ENCODE data around the gene CSNK1G2. TPM values are rescaled to one million over a fixed set of nuclear protein-coding genes. Genes with fewer than 3 reads are reported as not detected.

The CSNK1G2 gene
- total and polyA plus RNA-seq, 2 experiments from 2014 or later, result 39.6 to 147 TPM

- TF ChIP-seq, protein P1, sequence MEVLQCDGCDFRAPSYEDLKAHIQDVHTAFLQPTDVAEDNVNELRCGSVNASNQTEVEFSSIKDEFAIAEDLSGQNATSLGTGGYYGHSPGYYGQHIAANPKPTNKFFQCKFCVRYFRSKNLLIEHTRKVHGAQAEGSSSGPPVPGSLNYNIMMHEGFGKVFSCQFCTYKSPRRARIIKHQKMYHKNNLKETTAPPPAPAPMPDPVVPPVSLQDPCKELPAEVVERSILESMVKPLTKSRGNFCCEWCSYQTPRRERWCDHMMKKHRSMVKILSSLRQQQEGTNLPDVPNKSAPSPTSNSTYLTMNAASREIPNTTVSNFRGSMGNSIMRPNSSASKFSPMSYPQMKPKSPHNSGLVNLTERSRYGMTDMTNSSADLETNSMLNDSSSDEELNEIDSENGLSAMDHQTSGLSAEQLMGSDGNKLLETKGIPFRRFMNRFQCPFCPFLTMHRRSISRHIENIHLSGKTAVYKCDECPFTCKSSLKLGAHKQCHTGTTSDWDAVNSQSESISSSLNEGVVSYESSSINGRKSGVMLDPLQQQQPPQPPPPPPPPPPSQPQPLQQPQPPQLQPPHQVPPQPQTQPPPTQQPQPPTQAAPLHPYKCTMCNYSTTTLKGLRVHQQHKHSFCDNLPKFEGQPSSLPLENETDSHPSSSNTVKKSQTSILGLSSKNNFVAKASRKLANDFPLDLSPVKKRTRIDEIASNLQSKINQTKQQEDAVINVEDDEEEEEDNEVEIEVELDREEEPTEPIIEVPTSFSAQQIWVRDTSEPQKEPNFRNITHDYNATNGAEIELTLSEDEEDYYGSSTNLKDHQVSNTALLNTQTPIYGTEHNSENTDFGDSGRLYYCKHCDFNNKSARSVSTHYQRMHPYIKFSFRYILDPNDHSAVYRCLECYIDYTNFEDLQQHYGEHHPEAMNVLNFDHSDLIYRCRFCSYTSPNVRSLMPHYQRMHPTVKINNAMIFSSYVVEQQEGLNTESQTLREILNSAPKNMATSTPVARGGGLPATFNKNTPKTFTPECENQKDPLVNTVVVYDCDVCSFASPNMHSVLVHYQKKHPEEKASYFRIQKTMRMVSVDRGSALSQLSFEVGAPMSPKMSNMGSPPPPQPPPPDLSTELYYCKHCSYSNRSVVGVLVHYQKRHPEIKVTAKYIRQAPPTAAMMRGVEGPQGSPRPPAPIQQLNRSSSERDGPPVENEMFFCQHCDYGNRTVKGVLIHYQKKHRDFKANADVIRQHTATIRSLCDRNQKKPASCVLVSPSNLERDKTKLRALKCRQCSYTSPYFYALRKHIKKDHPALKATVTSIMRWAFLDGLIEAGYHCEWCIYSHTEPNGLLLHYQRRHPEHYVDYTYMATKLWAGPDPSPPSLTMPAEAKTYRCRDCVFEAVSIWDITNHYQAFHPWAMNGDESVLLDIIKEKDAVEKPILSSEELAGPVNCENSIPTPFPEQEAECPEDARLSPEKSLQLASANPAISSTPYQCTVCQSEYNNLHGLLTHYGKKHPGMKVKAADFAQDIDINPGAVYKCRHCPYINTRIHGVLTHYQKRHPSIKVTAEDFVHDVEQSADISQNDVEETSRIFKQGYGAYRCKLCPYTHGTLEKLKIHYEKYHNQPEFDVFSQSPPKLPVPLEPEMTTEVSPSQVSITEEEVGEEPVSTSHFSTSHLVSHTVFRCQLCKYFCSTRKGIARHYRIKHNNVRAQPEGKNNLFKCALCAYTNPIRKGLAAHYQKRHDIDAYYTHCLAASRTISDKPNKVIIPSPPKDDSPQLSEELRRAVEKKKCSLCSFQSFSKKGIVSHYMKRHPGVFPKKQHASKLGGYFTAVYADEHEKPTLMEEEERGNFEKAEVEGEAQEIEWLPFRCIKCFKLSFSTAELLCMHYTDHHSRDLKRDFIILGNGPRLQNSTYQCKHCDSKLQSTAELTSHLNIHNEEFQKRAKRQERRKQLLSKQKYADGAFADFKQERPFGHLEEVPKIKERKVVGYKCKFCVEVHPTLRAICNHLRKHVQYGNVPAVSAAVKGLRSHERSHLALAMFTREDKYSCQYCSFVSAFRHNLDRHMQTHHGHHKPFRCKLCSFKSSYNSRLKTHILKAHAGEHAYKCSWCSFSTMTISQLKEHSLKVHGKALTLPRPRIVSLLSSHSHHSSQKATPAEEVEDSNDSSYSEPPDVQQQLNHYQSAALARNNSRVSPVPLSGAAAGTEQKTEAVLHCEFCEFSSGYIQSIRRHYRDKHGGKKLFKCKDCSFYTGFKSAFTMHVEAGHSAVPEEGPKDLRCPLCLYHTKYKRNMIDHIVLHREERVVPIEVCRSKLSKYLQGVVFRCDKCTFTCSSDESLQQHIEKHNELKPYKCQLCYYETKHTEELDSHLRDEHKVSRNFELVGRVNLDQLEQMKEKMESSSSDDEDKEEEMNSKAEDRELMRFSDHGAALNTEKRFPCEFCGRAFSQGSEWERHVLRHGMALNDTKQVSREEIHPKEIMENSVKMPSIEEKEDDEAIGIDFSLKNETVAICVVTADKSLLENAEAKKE (CRISPR knock-in tag; IDR thresholded peaks at IDR 0.05), result no peak
- TF ChIP-seq ZNF114 (CRISPR knock-in tag; IDR thresholded peaks at IDR 0.05) (no peak), NANOG (IDR thresholded peaks at IDR 0.05; ENCODE audit: borderline replicate concordance) (no peak), JUNB (IDR thresholded peaks at IDR 0.05; ENCODE audit: unreplicated experiment) (no peak), ZNF331 (CRISPR knock-in tag; IDR thresholded peaks at IDR 0.05; ENCODE audit: low read depth) (no peak)
Observed at GRCh38 chr19:1912760-1913505, 28.0 kb upstream of the CSNK1G2 start (continued).

DNA sequence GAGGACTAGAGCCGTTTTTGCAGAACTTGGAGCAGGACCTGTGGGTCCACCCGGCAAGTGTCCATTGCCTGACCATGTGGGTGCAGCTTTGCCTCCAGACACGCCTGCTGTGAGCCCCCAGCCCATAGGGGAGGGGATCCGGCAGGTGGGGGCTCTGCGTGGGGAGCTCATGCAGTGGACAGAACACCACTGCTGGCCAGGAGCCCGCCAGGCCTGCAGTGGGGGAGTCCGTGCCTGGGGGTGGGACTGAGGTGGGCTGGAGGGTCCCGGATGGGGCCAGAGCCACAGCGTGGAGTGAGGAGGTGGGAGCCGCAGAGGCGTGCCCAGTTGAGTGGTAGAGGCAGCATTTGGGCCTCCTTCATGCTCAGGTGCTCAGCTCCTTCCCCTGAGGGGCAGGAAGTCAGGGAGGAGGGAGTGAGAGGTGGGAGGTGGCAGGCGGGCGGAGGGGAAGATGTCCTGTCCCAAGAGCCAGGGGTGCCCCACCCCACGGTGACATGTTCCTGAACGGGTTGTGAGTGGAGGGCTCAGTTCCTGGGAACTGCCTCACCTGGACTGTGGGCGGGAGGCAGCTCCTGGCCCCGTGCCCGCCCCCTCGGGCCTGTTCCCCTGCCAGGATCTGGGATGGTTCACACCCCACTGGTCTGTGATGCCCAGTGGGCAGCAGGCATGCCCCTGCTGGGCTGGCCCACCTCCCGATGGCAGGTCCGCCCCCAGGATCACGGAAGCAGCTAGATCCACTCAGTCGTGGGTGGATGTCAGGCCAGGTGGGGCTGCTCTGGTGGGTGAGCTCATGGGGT, 27.0 kb upstream of the CSNK1G2 start:
- H3K4me3 Mint-ChIP-seq, result no peak overlapping the region
- peaks cover 5% of the 10 kb centered on the region for H3K27me3 Mint-ChIP-seq (ENCODE audit: insufficient read depth, low read depth, poor library complexity)
- H3K4me2 ChIP-seq, result no peak overlapping the region
- no peak for TF ChIP-seq ETS1 (IDR thresholded peaks at IDR 0.05)
- TF ChIP-seq, protein P2, sequence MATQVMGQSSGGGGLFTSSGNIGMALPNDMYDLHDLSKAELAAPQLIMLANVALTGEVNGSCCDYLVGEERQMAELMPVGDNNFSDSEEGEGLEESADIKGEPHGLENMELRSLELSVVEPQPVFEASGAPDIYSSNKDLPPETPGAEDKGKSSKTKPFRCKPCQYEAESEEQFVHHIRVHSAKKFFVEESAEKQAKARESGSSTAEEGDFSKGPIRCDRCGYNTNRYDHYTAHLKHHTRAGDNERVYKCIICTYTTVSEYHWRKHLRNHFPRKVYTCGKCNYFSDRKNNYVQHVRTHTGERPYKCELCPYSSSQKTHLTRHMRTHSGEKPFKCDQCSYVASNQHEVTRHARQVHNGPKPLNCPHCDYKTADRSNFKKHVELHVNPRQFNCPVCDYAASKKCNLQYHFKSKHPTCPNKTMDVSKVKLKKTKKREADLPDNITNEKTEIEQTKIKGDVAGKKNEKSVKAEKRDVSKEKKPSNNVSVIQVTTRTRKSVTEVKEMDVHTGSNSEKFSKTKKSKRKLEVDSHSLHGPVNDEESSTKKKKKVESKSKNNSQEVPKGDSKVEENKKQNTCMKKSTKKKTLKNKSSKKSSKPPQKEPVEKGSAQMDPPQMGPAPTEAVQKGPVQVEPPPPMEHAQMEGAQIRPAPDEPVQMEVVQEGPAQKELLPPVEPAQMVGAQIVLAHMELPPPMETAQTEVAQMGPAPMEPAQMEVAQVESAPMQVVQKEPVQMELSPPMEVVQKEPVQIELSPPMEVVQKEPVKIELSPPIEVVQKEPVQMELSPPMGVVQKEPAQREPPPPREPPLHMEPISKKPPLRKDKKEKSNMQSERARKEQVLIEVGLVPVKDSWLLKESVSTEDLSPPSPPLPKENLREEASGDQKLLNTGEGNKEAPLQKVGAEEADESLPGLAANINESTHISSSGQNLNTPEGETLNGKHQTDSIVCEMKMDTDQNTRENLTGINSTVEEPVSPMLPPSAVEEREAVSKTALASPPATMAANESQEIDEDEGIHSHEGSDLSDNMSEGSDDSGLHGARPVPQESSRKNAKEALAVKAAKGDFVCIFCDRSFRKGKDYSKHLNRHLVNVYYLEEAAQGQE (IDR thresholded peaks at IDR 0.05; ENCODE audit: unreplicated experiment), result no peak
- TF ChIP-seq POLR2AphosphoS5 (IDR thresholded peaks at IDR 0.05; ENCODE audit: low read depth), result no peak
- TF ChIP-seq JUNB (IDR thresholded peaks at IDR 0.05; ENCODE audit: unreplicated experiment), result no peak
- TF ChIP-seq ZNF331 (CRISPR knock-in tag; IDR thresholded peaks at IDR 0.05; ENCODE audit: low read depth), result no peak
- no peak for TF ChIP-seq STAT1 (IDR thresholded peaks at IDR 0.05; ENCODE audit: unreplicated experiment)
- no peak for TF ChIP-seq EZH2 (IDR thresholded peaks at IDR 0.05; ENCODE audit: low read depth, unreplicated experiment)
- TF ChIP-seq EZH2phosphoT487 (IDR thresholded peaks at IDR 0.05; ENCODE audit: unreplicated experiment), result no peak

More for the DNA sequence above, 27.0 kb upstream of the CSNK1G2 start:
- no peak overlapping the region for H3K27ac Mint-ChIP-seq
- H3K4me1 Mint-ChIP-seq, result no peaks in the 10 kb centered on the region
- DNase-seq (ENCODE audit: low spot score), result no peak
- Histone ChIP-seq H4K20me1 (replicated peaks; ENCODE audit: insufficient read depth) (peaks cover 4% of the 10 kb centered on the region; the same call in 1 of the 2 replicates), H3K4me1 (ENCODE audit: insufficient read depth) (no peaks in the 10 kb centered on the region), H2AFZ (no peak overlapping the region), H3K9me2 (ENCODE audit: insufficient read depth) (no peaks in the 10 kb centered on the region), H3K27me3 (ENCODE audit: insufficient read depth) (no peaks in the 10 kb centered on the region), H3K27ac (ENCODE audit: low read depth) (no peak overlapping the region), H3K79me2 (replicated peaks; ENCODE audit: insufficient read depth) (peaks cover 43% of the 10 kb centered on the region), H3K36me3 (ENCODE audit: insufficient read depth) (no peaks in the 10 kb centered on the region), H3K4me3 (no peak overlapping the region), H3F3A (replicated peaks; ENCODE audit: low read depth) (no peaks in the 10 kb centered on the region)
- peaks cover 24% of the 10 kb centered on the region for H3K36me3 Mint-ChIP-seq (ENCODE audit: low read depth)
- no peaks in the 10 kb centered on the region for H3K9me3 Mint-ChIP-seq
- ATAC-seq, result no peak

All from GM23338 (cell line).